ENCODE data around the gene MICA.
"Not testable (repeated sequence)": the region's sequence is repeated elsewhere in the genome, so short reads cannot be mapped to it uniquely, and the experiment has no call there.

The MICA gene

DNA sequence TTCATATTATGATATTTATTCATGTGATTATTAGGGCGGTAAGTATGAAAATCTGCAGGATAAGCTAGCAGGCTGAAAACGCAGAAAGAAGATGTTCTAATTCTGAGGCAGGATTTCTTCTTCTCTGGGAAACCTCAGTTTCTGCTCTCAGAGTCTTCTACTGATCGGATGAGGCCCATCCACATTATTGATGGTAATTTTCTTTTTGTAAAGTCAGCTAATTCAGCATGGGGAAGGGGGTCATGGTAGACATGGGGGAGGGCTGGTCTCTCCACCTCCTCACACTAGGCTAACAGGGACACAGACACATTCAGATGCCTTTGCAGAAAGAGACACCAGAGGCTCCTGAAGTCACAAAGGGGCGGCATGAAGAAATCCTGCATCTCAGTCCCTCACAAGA, 21.7 kb upstream of the MICA start:
- DNase-seq (ENCODE audit: low read depth in 2 of 2) = no peak

DNA sequence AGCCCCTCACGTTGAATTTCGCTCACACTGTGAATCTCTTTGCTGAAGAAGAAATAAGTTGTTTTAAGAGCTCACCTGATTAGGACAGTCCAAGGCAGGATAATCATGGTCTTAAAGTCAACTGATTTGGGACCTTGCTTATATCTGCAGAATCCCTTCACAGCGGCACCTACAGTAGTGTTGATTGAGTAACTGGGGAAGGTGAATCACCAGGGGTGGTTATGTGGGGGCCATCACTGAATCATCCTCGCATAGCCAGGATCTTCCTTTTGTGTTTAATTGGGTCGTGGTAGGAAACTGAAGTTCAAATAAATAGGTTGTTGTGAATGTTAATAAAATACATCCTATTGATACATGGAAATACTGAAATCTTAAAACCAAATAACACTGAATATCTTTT, 20.2 kb upstream of the MICA start:
- no peak for DNase-seq (ENCODE audit: low read depth in 2 of 2)

DNA sequence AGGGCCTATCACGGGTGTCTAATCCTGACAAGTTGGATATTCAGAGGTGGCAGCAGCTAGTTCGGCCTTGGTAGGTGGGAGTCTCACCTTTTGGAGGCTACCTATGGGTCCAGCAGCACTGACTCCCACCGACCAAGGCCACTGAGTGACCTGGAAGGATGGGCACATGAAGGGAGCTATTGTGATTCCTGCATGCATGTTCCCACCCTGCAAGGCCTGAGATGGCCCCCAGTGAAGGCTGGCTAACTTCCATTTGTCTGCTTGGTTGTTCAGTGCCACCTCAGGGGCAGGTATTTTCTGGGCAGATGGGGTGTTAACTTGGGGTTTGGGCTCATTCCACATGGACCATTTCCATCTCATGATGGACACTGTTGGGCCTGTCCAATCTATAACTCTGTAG, 18.4 kb upstream of the MICA start:
- no peak for DNase-seq (ENCODE audit: low read depth in 2 of 2)

DNA sequence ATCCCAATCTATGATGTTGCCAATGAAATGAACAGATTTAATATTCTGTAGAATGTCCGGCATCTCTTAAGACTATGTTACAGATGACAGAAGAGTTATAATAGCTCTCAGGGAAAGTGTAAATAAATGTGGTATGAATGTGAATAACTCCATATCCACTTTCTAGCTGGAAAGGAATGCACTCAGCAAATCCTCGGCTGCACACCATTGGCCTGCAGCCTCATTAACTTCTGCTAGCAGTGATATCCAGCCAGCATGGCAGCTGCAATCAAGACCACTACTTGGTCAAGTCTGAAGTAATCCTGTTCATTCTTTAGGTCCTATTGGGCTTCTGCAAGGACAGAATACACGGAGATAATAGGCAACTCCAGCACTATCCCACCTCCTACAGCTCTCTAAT, 17.3 kb upstream of the MICA start:
- no peak for DNase-seq (ENCODE audit: low read depth in 2 of 2)

DNA sequence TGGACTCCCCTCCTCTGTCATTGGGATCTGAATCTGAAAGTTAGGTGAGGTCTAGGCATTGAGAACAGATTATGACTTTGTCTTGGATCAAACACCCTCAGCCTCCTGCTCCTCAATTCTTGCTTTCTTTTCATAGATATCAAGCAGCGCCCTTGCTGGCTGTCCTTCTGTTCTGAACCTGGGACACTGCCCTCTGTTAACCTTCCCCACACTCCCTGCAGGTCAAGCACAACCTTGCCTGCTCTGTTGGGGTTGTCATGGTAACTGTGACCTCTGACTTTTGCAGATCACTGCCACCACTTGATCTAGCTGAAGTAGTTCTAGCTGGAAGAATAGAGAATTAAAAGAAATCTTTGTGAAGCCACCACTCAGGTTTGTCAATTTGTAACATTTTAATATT, 16.4 kb upstream of the MICA start:
- no peak for DNase-seq (ENCODE audit: low read depth in 2 of 2)

DNA sequence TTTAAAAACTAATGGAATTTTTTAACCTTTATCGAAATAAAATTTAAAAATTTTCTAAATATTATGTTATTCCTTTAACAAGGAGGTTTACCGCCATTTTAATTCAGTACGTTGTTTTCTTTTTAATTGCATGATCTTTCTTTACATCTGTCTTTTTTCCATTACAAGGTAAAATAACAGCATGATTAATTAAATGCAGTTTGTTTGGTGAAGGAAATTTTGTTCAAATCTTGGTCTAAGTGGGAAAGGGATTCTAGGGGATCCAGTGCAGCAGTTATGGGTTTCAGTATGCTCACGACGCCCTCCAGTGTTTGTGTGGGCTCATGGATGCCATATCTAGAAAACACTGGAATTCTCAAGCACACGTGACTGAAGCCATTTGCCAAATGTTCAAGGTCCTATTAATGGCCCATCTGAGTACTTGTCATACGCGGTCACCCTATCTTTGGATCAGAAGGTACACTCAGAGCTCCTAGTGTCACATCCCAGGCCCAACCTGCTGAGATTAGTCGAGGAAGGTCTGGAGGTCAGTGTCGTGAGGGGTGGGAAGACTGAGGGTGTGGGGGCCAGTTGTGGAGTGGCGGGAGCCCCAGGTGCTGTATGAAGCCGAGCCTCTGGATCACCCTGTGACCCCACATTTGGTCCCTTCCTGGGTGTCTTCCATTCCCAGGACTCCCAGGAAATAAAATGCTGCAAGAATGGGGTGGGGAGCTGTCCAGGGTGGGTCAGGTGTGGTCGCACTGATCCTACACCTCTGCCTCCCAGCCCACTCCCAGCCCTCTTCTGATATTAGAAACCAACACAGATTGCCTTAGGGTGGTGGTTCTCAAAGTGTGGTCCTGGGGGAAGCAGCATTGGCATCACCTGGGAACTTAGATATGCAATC, 14.2 kb upstream of the MICA start:
- DNase-seq (ENCODE audit: low read depth in 2 of 2) = not testable (repeated sequence)

DNA sequence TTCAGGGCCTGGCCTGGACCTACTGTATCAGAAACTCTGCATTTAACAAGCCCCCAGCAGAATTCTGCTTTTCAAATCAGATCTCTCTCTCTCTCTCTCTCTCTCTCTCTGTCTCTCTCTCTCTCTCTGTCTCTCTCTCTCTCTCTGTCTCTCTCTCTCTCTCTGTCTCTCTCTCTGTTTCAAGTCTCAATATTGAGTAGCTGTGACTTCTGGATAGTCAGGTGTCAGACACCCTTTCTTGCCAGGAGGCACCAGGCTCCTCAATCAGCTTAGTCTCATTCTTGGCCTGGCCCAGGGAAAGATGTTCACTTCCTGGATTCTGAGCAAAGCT, 13.6 kb upstream of the MICA start:
- not testable (repeated sequence) for DNase-seq (ENCODE audit: low read depth in 2 of 2)

DNA sequence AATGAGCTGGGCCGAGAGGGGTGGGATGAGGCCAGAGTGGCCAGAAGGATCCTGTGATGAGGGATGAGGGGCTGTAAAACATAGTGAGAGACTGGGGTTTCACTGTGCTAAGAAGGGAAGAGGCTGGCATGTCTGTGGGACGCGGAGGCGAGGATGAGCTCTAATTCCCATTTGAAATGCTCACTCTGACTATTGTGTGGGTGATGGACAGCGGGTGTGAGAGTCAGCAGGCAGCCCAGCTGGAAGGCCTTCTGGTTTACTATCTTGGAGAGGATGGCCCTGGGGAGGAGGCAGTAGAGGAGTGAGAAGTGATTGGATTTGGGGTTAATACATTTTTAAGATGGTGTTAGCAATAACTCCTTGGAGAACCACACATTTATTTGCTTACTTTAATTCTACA, 9.5 kb upstream of the MICA start:
- no peak for DNase-seq (ENCODE audit: low read depth in 2 of 2)

DNA sequence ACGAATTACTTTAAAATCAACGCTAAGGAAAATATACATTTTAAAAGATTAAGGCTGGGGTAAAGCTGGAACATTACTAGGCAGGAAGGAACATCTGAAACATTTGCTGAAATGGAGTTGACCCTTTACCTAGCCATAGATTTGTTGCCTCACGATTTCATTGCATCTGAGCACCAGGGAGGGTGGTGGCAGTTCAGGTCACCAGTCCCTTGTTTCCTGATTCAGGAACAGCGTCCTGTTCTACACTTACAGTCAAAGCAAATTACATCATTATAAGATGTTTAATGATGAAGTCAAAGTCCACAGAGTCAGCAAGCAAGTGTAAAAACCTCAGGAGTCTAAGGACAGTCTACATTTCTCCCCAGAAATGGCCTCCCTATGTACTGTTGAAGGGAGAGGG, 9.0 kb upstream of the MICA start:
- no peak for DNase-seq (ENCODE audit: low read depth in 2 of 2)

DNA sequence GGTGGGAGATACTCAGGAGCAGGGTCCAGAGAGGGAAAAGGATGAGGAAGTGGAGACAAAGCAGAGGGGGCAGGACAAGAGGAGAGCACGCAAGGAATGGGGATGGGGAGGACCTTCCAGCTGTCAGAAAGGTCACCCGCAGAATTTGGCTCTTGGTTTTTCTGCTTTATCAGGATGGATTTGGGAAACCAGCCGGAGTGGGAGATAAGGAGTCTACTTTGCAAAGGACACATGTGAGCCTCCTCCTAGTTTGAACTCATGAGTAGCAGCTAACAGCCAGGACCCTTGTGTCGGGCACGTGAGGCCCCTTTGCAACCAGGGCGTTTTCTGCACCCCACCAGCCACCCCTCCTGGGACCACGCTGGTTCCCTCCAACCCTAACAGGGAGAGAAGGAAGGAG, 7.6 kb upstream of the MICA start:
- DNase-seq (ENCODE audit: low read depth in 2 of 2) = no peak

DNA sequence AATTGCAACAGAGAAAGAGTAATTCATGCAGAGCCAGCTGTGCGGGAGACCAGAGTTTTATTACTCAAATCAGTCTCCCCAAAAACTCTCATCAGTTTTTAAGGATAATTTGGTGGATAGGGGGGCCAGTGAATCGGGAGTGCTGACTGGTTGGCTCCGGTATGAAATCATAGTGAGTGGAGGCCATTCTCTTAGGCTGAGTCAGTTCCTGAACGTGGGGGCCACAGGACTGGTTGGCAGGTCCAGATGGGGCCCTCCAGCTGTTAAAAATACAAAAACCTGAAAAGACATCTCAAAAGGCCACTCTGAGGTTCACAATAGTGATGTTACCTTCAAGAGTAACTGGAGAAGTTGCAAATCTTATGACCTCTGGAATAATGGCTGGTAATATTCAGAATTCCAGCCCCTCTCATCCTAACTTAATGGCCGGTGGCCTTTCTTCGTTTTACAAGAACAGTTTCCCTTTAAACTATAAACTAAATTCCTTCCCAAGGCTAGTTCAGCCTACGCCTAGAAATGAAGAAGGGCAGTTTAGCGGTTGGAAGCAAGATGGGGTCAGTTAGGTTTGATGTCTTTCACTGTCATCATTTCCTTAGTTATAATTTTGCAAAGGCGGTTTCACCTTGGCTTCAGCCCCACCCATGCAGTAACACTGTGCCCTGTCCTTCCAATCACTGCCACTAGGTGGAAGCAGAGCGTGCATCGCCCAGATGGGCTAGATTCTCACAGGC, 6.8 kb upstream of the MICA start:
- DNase-seq (ENCODE audit: low read depth in 2 of 2) = peak; percentile 67 to 89

DNA sequence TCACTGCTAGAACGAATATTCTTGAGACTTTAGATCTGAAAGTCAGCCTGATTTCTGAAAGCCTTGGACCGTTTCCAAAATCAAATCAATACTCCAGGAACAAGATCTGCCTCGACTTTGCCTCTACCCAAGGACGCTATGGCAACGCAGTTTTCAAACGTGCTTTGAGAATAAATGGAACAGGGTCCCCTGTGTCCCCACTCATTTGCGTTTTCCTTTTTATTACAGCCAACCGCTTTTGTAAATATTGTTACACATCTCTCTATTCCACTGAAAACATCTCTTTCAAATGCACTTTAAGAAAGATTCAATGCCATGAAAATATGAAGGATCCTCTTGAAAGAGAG, 6.3 kb upstream of the MICA start:
- not testable (repeated sequence) for DNase-seq (ENCODE audit: low read depth in 2 of 2)

DNA sequence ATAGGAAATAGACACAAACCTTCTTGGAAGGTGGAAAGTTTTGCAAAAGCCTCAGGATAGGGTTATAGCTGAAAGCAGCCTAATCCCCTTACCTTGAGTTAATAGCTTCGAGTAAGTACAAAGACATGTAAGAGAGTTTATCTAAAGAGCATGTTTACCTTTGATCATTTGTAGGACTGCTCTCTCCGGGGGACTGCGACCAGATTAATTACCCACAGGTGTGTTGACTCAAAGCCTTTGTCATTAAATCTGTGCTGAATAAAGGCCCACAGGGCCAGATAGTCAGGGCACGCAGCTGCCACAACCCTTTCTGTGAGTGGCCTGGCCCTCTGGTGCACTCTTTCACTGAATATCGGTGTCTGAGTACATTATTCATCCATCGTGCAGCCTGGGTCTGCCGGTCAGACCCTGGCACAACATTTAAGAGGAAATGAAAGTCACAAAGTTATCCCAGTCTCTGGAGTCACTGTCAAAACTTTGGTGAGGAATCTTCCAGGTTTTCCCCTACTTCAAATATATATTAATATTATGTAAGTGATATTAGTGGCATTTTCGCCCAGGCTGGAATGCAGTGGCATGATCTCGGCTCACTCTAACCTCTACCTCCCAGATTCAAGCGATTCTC, 5.4 kb upstream of the MICA start:
- DNase-seq (ENCODE audit: low read depth in 2 of 2) = no peak

DNA sequence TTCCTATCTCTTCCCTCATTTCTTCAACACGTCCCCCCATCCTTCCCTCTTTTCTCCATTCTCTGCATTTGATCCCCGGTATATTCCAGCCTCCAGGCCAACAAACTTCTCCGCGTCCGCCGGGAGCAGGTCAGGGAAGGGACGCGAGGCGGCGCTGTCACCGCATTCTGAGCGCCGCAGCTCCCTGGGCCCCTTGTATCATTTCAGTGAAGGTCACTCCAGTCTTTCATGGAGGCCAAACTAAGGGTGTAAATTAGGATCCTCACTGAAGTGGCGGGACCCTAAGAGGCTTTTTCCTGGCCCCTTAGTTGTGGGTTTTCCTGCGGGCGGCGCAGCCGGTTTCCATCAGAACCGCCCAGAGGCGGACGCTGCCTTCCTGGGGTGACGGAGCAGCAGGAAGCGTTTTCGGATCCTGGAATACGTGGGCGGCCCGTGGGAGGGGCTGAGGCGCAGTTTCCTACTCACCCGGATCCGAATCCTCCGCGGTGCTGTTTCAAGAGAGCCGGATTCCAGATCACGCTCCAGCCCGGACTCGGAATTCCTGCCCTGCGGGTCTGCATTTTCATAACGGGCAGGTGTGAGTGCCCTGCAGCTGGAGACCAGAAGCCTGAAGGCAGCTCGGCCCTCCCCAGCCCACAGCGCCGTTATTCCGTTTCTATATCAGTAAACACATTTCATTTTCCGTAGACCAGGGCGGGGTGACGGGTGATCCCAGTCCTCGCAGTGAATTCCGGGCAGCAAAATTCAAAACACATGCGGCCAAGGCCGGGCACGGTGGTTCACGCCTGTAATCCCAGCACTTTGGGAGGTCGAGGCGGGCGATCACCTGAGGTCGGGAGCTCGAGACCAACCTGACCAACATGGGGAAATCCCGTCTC, 3.6 kb upstream of the MICA start:
- DNase-seq (ENCODE audit: low read depth in 2 of 2) = peak; percentile 44 to 46

DNA sequence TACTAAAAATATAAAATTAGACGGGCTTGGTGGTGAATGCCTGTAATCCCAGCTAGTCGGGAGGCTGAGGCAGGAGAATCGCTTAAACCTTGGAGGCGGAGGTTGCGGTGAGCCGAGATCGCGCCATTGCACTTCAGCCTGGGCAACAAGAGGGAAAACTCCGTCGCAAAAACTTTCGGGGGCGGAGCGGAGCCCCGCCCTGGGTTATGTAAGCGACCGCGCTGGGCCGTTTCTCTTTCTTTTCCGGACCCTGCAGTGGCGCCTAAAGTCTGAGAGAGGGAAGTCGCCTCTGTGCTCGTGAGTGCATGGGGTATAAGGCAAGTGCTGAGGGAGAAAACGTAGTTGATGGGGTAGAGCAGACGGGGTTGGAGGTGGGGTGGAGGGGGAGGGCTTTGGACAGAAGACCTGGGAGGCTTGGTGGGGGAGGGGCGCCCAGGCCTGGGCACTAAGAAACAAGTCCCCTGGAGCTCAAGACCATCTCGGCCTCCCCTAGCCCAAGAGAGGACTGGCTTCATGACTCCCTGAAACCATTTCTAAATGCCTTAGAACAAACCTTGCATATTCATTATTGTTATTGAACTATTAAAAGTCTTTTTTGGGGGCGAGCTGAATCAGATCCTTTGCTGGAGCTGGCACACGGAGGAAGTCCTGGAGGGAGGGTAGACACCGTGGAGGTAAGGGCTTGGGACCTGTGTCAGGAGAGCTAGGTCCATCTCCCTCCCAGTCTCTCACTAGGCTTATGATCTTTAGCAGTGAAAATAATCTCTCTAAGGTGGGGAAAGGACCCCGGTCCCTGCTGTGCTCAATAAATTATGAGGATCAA, 2.7 kb upstream of the MICA start:
- DNase-seq (ENCODE audit: low read depth in 2 of 2) = peak; percentile 52 to 61

DNA sequence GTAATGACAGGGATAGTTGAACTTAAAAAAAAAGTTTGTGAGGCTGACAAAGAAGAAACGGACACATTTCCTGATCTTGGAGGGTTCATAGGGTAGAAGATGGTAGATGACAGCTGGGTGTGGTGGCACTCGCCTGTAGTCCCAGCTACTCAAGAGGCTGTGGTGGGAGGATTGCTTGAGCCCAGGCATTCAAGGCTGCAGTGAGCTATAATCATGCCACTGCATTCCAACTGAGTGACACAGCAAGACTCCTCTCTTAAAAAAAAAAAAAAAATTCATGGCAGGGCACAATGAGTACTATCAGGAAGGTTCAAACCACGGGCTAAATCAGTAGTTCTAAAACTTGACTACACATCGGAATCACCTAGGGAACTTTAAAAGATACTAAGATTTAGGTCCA, 2.0 kb upstream of the MICA start:
- DNase-seq (ENCODE audit: low read depth in 2 of 2) = no peak

DNA sequence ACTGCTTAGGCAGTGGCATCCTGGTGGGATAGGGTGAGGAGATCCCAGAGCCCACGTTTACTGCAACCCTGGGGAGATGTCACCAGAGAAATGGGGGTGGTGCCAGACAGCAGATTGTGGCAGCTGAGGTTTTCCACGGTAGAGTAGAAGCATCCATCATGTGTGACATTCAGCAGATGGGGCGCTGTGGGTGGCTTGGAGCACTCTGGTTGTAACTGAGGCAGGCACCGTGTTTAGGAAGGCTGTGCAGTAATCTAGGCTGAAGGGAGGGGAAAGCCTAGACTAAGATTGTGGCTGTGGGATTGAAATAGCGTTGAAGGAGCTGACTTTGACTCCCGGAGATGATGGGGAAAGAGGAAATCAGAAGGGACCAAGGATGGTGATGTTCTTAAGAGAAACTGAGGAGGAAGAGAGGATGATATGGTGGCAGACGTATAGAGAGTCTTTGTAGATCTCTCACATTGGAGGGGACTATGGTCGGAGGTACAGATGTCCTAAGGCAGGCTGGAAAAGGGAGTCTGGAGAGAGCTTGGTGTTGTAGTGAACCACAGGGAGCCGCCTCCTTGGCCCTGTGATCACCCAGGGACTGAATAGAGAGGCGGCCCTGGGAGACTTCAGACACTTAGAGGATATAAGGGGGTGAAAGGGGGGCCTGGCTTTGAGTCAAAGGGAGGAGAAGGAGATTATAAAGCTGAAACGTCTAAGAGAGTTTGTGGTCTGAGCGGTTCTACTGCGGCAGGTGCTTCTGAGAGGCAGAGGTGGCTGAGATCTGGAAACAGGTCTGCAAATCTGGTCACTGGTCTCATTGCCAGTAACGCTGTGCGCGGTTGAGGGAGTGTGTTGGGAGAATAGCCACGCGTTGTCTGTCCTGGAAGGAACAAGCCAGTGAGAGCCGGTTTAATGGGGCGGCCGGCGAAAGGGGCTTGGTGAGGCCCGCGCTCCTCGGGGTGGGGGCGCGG, 792 bp upstream of the MICA start:
- no peak for DNase-seq (ENCODE audit: low read depth in 2 of 2)

DNA sequence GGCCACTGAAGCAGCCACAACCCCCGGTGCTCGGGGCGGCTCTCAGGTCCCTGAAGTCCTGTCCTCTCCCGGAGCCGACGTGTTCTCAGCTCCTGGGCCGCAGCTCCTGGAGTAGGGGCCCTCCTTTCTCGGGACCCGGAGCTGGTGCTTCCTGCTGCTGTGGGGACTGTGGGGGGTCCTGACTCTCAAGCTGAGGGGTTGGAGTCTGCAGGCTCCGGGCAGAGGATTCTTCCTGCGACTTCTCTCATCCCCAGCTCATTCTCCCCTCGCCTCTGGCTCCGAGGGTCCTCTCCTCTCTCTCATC, 618 bp downstream of the MICA start:
- not testable (repeated sequence) for DNase-seq (ENCODE audit: low read depth in 2 of 2)

DNA sequence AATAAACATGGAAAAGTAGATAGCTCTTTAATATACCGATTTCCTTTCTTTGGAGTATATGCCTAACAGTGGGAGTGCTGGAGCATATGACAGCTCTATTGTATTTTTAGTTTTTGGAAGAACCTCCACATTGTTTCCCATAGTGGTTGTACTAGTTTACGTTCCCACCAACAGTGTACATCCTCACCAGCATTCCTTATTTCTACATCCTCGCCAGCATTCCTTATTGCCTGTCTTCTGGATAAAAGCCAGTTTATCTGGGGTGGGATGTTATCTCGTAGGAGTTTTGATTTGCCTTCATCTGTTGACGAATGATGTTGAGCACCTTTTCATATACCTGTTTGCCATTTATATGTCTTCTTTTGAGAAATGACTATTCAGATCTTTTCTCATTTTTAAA, 2.6 kb downstream of the MICA start:
- no peak for DNase-seq (ENCODE audit: low read depth in 2 of 2)

DNA sequence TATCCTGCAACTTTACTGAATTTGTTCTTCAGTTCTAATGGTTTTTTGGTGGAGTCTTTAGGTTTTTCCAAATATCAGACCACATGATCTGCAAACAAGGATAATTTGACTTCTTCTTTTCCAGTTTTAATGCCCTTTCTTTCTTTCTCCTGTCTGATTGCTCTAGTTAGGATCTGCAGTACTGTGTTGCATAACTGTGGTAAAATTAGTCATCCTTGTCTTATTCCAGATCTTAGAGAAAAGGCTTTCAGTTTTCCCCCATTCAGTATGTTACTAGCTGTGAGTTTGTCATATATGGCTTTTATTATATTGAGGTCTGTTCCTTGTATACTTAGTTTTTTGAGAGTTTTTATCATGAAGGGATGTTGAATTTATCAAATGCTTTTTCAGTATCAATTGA, 4.3 kb downstream of the MICA start:
- DNase-seq (ENCODE audit: low read depth in 2 of 2) = no peak

Data from stimulated activated CD8-positive, alpha-beta memory T cell treated with anti-CD3 and anti-CD28 coated beads, Interleukin-2, amount 100 ng/mL, for 48 hours (primary cell).